Fibroblast of villous mesenchyme (primary cell): ENCODE data around the gene TBC1D21. TPM values are rescaled to one million over a fixed set of nuclear protein-coding genes. Genes with fewer than 3 reads are reported as not detected.

Experiments used
- DNase-seq: peaks from one replicate; pipeline ENCODE4 v3.0.0-alpha.2; 2010; ENCODE audit warnings: low read depth
- H3K4me3 ChIP-seq: 2 replicates; pipeline ENCODE4 v1.5.1; 2011; ENCODE audit warnings: low read depth, mild to moderate bottlenecking, low read length
- total RNA-seq: library from RNA; depleted of rRNA; stranded (reverse); fragments of >200 nt; gene quantifications from 2 replicates; pipeline ENCODE4 v1.2.3, GENCODE V29; 2012
- TF ChIP-seq, protein P1 (sequence below): IDR thresholded peaks from 2 replicates; pipeline ENCODE4 v1.5.1; 2012; ENCODE audit warnings: low read depth, mild to moderate bottlenecking, low read length; ENCODE audit not compliant: insufficient read depth

Gene TBC1D21
- total RNA-seq, 1 donor, result not detected

DNA sequence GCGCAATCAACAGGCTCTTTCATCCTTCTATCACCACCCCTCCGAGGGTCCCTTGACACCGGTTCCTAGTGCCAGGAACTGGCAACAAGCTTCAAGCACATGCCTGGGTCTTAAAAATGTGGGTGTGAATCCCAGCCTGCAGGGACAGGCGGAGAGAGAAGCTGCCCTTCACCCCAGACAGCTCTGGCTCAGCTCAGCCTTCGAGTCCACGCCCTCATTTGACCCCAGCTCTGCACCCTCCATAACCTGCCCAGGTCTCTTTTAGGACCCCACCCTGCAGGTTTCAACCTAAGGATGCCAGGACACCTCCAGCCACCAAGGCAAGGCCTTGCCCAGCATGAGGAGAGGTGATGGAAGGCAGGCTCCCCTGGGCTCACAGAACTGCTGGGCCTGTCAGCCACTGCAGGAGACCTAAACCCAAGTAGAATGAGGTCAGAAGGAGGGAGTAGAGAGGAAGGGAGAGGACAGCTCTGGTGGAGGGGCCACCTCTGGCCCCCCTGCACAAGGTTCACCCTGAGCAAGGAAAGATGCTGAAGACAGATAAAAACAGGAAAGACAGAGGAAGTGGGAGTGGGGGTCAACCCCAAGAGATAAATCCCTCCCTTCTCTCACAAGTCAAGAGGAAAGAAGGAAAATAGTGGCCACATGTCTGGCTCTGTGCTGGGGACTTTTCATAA, 50.3 kb downstream of the TBC1D21 start:
- TF ChIP-seq, protein P1, sequence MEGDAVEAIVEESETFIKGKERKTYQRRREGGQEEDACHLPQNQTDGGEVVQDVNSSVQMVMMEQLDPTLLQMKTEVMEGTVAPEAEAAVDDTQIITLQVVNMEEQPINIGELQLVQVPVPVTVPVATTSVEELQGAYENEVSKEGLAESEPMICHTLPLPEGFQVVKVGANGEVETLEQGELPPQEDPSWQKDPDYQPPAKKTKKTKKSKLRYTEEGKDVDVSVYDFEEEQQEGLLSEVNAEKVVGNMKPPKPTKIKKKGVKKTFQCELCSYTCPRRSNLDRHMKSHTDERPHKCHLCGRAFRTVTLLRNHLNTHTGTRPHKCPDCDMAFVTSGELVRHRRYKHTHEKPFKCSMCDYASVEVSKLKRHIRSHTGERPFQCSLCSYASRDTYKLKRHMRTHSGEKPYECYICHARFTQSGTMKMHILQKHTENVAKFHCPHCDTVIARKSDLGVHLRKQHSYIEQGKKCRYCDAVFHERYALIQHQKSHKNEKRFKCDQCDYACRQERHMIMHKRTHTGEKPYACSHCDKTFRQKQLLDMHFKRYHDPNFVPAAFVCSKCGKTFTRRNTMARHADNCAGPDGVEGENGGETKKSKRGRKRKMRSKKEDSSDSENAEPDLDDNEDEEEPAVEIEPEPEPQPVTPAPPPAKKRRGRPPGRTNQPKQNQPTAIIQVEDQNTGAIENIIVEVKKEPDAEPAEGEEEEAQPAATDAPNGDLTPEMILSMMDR, result no peak
- no peak overlapping the region for H3K4me3 ChIP-seq
- DNase-seq, result no peak

DNA sequence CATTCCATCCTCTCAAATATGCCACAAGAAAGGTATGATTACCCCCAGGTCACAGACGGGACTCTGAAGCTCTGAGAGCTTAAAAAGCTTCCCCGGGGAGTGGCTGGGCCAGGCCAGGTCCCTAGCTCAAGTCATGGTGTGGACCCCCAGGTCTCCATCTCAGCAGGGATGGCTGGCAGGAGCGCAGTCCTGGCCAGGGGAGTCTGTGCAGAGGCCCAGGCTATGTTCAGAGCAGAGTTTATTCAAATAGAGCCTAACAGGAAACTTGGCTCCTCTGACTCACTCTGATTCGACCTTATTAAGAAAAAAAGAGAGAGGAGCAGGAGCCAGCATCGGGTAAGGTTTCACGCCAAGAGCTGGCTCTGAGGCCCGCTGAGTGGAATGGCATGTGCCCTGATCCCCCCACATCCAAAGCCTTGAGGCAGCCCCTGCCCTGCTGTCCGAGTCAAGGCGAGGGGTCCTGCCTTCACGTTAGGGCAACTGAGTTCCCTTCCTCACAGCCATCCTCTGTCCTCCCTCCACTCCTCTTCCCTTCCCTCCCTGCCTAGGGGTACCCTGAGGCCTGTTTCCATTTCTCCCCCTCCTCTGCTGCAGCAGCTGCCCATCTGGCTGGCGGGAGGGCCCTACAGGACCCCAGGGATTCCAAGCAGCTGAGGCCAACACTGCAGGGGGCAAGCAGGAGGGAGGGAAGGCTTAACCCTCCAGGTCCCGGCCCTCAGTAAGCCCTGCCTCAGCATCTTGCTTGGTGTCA, 51.0 kb downstream of the TBC1D21 start:
- TF ChIP-seq, protein P1, result no peak
- DNase-seq, result peak; percentile 76

DNA sequence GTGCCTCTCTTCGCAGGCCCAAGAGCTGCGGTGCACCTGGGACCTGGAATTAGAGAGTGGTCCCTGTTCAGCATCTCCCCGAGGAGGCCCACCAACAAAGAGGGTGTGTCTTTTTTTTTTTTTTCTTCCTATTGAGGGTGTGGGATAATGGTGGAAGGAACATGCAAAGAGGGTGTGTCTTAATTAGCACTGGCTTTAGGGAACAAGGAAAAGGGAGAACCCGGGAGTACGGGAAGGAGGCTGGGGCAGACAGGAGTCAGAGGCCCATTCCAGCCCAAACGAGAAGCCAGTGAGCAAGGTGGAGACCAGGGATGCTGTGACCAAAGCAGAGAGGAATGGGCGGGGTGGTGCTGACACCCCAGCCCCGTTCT, 52.5 kb downstream of the TBC1D21 start:
- TF ChIP-seq, protein P1, result no peak

More for the DNA sequence above, 51.0 kb downstream of the TBC1D21 start:
- no peak overlapping the region for H3K4me3 ChIP-seq

DNA sequence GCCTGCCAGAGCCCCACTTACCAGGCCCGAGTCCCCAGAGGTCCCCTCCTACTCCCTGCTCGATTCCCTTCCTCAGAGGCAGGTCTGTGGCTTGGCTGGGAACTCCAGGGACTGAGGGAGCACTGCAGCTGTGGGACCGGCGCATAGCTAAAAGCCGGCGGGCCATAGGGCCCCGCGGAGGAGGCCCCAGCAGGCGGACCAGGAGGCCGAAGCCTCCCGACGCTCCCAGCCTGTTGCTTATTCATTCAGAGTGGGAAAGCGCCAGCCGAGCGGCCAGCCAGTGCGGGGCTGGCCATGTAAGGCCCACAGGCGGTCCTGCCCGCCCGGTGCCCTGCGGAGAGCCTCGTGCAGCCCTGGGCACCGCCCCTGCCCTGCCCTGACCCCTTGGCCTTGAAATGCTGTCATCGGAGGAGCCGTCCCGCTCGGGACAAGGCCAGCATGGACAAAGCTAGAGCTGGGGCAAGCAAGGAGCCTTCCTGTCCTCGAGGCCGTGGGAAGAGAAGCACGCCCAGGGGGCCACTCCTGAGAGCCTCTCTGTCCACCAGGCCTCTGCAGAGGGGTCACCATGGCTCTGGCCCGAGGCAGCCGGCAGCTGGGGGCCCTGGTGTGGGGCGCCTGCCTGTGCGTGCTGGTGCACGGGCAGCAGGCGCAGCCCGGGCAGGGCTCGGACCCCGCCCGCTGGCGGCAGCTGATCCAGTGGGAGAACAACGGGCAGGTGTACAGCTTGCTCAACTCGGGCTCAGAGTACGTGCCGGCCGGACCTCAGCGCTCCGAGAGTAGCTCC, 53.0 kb downstream of the TBC1D21 start, which contains the start of gene LOXL1:
Gene LOXL1 (plus strand): TSS at position 244 of the 784 bp plus-strand sequence. CDS start 322 bp downstream, at position 566.
- H3K4me3 ChIP-seq, result peak within 1 kb of the TSS; percentile 64
- DNase-seq, result peak; percentile 86
- TF ChIP-seq, protein P1, result no peak

More for the DNA sequence above, 52.5 kb downstream of the TBC1D21 start:
- H3K4me3 ChIP-seq, result peak overlapping the region; percentile 64
- no peak for DNase-seq

DNA sequence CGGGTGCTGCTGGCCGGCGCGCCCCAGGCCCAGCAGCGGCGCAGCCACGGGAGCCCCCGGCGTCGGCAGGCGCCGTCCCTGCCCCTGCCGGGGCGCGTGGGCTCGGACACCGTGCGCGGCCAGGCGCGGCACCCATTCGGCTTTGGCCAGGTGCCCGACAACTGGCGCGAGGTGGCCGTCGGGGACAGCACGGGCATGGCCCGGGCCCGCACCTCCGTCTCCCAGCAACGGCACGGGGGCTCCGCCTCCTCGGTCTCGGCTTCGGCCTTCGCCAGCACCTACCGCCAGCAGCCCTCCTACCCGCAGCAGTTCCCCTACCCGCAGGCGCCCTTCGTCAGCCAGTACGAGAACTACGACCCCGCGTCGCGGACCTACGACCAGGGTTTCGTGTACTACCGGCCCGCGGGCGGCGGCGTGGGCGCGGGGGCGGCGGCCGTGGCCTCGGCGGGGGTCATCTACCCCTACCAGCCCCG, 53.7 kb downstream of the TBC1D21 start:
- DNase-seq, result no peak
- H3K4me3 ChIP-seq, result peak overlapping the region; percentile 64
- TF ChIP-seq, protein P1, result no peak

DNA sequence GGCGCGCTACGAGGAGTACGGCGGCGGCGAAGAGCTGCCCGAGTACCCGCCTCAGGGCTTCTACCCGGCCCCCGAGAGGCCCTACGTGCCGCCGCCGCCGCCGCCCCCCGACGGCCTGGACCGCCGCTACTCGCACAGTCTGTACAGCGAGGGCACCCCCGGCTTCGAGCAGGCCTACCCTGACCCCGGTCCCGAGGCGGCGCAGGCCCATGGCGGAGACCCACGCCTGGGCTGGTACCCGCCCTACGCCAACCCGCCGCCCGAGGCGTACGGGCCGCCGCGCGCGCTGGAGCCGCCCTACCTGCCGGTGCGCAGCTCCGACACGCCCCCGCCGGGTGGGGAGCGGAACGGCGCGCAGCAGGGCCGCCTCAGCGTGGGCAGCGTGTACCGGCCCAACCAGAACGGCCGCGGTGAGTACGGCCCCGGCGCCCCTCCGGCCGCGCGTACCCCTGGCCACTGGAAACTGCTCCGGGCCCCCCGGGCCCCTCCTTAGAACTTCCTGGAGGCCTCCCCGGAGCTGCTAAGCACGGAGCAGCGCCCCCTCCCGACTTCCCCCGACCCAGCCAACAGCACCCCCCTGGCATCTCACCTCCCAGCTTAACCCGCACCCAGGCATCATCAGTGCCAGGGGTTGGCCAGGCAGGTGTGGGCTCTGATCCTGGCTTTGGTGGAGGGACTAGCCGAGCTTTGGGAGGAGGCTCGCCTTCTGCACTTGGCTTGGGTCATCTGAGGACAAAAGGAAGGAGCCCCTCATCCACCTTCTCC, 54.3 kb downstream of the TBC1D21 start:
- peak overlapping the region; percentile 64 for H3K4me3 ChIP-seq
- DNase-seq, result peak; percentile 45
- TF ChIP-seq, protein P1, result peak; percentile 42
